Measurements from ENCODE around the gene CORT.
"Not testable (repeated sequence)": the region's sequence is repeated elsewhere in the genome, so short reads cannot be mapped to it uniquely, and the experiment has no call there.

Gene CORT

GRCh38 chr1:10440305-10440704 lies 9.5 kb upstream of the CORT start:
- DNase-seq = no peak

- DNase-seq = no peak
Observed at GRCh38 chr1:10440794-10441193, 9.0 kb upstream of the CORT start.

- no peak for DNase-seq
Observed at GRCh38 chr1:10444248-10444647, 5.6 kb upstream of the CORT start.

GRCh38 chr1:10444795-10445397 lies 4.9 kb upstream of the CORT start:
- DNase-seq = no peak

- DNase-seq = no peak
Observed at GRCh38 chr1:10446790-10447422, 2.9 kb upstream of the CORT start.

- no peak for DNase-seq
Observed at GRCh38 chr1:10450156-10450814, 454 bp downstream of the CORT start.

GRCh38 chr1:10450836-10451235 lies 1.0 kb downstream of the CORT start:
- no peak for DNase-seq

GRCh38 chr1:10451287-10451686 lies 1.5 kb downstream of the CORT start:
- no peak for DNase-seq

- no peak for DNase-seq
Observed at GRCh38 chr1:10456048-10456447, 6.2 kb downstream of the CORT start.

- DNase-seq = no peak
Observed at GRCh38 chr1:10456661-10457060, 6.8 kb downstream of the CORT start.

GRCh38 chr1:10457462-10457861 lies 7.6 kb downstream of the CORT start:
- DNase-seq = not testable (repeated sequence)

GRCh38 chr1:10457875-10458274 lies 8.0 kb downstream of the CORT start:
- DNase-seq = no peak

- DNase-seq = no peak
Observed at GRCh38 chr1:10459184-10459583, 9.4 kb downstream of the CORT start.

- DNase-seq = no peak
Observed at GRCh38 chr1:10467078-10467477, 17.2 kb downstream of the CORT start.

- DNase-seq = no peak
Observed at GRCh38 chr1:10470043-10470442, 20.2 kb downstream of the CORT start.

- DNase-seq = no peak
Observed at GRCh38 chr1:10471411-10472219, 21.8 kb downstream of the CORT start.

GRCh38 chr1:10472220-10473144 lies 22.7 kb downstream of the CORT start, which contains the start of gene DFFA:
DFFA (minus strand) TSS chr1:10472529; CDS start chr1:10472458, 71 bp downstream.
- peak; percentile 84 to 85 for DNase-seq

- no peak for DNase-seq
Observed at GRCh38 chr1:10473145-10473765, 23.4 kb downstream of the CORT start.

GRCh38 chr1:10474309-10474612 lies 24.4 kb downstream of the CORT start:
- DNase-seq = not testable (repeated sequence)

- peak; percentile 82 to 84 for DNase-seq
Observed at GRCh38 chr1:10474613-10475507, 25.0 kb downstream of the CORT start, which contains the start of gene PEX14. PEX14 (plus strand) TSS chr1:10474950; CDS start chr1:10474967, 17 bp downstream.

GRCh38 chr1:10475510-10475909 lies 25.7 kb downstream of the CORT start:
- DNase-seq = no peak

Data from stimulated activated CD4-positive, alpha-beta T cell treated with anti-CD3 and anti-CD28 coated beads, Interleukin-2, amount 100 ng/mL, for 48 hours (primary cell).